GM13977 (cell line): ENCODE results near the gene ATRNL1.

Experiments
- DNase-seq: peaks from one replicate; pipeline ENCODE4 v3.0.0; 2012; ENCODE audit warnings: low spot score
- CTCF ChIP-seq: IDR thresholded peaks from 2 replicates; pipeline ENCODE4 v1.5.1; 2012; ENCODE audit warnings: mild to moderate bottlenecking, control low read depth; ENCODE audit not compliant: insufficient read depth; ENCODE audit errors: extremely low read depth, missing control alignments
- in situ Hi-C: fragments of 300-500 bp; cut with MboI; formaldehyde crosslinking; loops from one replicate; pipeline ENCODE4 v1.12.0; 2022; ENCODE audit warnings: low sequenced_read_pairs, low pct_unique_long_range_greater_than_20kb, mixed read lengths, inconsistent platforms; ENCODE audit not compliant: unreplicated experiment

The ATRNL1 gene

DNA sequence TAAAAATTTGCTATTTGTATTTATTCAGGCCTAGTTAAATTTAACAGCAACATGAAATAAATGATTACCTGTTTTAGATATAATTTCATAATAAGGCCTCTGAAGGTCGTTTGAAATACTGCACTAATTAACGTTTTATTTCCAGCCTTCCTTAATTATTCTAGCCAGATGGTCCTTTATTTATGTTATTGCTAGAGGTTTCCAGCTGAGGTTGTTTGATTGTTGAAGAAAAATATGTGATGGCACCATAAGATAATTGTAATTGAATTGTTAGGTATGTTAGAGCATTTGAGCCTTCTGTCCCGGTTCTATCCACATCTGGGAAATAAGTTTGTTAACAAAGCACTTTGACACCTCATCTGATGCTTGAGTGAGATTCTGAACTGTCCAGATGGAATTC lies 556.1 kb downstream of the ATRNL1 start:
- TF ChIP-seq CTCF = no peak
- in situ Hi-C loops = no loop called here
- DNase-seq = no peak

DNA sequence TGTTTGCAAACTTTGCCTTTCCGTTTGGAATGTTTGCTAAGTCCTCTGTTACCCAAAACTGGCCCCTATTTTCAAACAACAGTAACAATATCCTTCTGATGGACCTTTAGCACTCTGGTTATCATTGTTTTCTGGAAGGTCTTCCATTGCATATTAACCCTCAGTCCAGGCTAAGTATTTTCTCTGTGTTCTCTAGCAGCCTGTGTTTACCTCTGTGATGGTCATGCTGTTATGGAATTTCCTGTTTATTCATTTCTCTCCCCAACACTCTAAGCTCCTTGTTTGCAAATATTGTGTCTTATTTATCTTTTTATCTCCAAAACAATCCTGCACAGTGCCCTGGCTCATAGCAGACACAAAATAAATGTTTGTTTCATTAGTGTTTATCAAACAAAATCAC lies 560.3 kb downstream of the ATRNL1 start:
- no peak for TF ChIP-seq CTCF

GRCh38 chr10:115654961-115655360 lies 561.8 kb downstream of the ATRNL1 start:
- in situ Hi-C loops = no loop called here
- no peak for TF ChIP-seq CTCF
- DNase-seq = no peak

More for the DNA sequence above, 560.3 kb downstream of the ATRNL1 start:
- in situ Hi-C loops = no loop called here
- no peak for DNase-seq

DNA sequence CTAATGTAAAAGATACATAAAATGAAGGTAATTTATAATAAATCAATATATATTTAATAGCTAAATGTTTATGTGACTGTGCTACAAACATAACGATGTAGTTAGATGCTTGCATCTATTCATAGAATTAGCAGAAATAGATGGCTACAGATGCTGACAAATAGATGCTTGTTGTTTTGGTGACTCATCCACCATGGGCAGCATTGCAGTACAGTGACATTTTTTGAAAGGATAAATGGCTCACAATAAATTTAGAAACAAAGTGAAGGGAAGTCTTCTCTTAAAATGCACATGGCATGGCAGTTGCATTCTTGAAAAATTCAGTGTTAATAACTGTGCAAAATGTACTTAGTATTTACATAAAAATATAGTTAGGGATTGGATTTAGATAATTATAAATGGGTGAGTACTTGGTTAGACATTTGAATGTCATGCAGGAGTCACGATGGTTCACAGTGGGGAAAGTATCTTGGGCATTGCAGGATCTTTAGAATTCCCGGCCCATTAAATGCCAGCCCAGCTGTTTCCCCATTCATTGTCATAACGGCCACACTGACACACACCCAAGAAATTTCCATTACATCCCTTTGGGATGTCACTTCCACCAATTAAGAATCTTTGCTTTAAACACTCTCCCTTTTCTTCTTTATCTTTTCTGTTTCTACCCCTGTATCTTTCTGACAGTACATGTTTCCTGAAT lies 564.1 kb downstream of the ATRNL1 start:
- DNase-seq = no peak
- no peak for TF ChIP-seq CTCF
- in situ Hi-C loops = no loop called here

GRCh38 chr10:115659616-115660015 lies 566.5 kb downstream of the ATRNL1 start:
- DNase-seq = no peak
- in situ Hi-C loops = no loop called here
- no peak for TF ChIP-seq CTCF

DNA sequence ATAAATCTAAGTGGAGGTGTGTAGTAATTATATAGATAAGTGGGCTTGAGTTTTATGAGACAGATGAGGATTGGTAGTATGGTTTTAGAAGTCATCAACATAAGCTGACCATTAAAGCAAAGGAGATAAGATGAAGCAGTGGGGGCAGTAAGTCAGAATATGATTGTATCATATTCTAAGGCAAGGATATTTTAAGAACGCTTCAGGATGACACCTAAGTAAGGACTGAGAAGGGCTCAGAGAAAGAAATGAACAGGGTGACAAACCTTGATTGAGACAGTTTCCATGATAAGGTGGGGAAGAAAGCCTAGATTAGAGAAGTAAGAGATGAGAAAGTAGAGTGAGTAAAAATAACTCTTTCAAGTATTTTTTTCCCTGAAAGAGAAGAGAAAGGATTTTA lies 567.2 kb downstream of the ATRNL1 start:
- no peak for DNase-seq
- in situ Hi-C loops = no loop called here
- no peak for TF ChIP-seq CTCF
